KMS-11 (cell line): ENCODE results near the gene NPVF.

Source experiments
- H2AFZ ChIP-seq: fragments of 200-600 bp; sonication (generic); 2 replicates; pipeline ENCODE4 v1.6.1; 2016; ENCODE audit warnings: antibody characterized with exemption, mixed run types, low read depth
- H3K27ac ChIP-seq: fragments of 200-600 bp; sonication (generic); 2 replicates; pipeline ENCODE4 v1.6.1; 2016; ENCODE audit warnings: mild to moderate bottlenecking, mixed run types
- H3K27me3 ChIP-seq: fragments of 200-600 bp; sonication (generic); 2 replicates; pipeline ENCODE4 v1.6.1; 2017; ENCODE audit warnings: mild to moderate bottlenecking, low read depth, mixed run types, moderate library complexity; ENCODE audit not compliant: insufficient read depth
- H3K36me3 ChIP-seq: fragments of 200-600 bp; sonication (generic); 2 replicates; pipeline ENCODE4 v1.6.1; 2017; ENCODE audit warnings: mild to moderate bottlenecking, mixed run types; ENCODE audit not compliant: insufficient read depth
- H3K4me1 ChIP-seq: fragments of 200-600 bp; sonication (generic); 2 replicates; pipeline ENCODE4 v1.6.1; 2016; ENCODE audit warnings: mild to moderate bottlenecking, low read depth, mixed run types; ENCODE audit not compliant: poor library complexity, severe bottlenecking
- H3K4me2 ChIP-seq: fragments of 200-600 bp; sonication (generic); 2 replicates; pipeline ENCODE4 v1.7.0; 2016; ENCODE audit warnings: mild to moderate bottlenecking, mixed run types
- H3K4me3 ChIP-seq: fragments of 200-600 bp; sonication (generic); IDR thresholded peaks from 2 replicates; pipeline ENCODE4 v1.6.1; 2017; ENCODE audit warnings: low read depth, low read length, mixed read lengths; ENCODE audit not compliant: insufficient read depth
- H3K79me2 ChIP-seq: fragments of 200-600 bp; sonication (generic); 2 replicates; pipeline ENCODE4 v1.6.1; 2016; ENCODE audit warnings: low read depth, mixed run types; ENCODE audit not compliant: insufficient read depth
- H3K9ac ChIP-seq: fragments of 200-600 bp; sonication (generic); 2 replicates; pipeline ENCODE4 v1.6.1; 2016; ENCODE audit warnings: mild to moderate bottlenecking, mixed run types
- H4K20me1 ChIP-seq: fragments of 200-600 bp; sonication (generic); 2 replicates; pipeline ENCODE4 v1.6.1; 2016; ENCODE audit warnings: mild to moderate bottlenecking, mixed run types; ENCODE audit not compliant: insufficient read depth
- CTCF ChIP-seq: fragments of 200-600 bp; sonication (generic); conservative IDR thresholded peaks from 2 replicates; pipeline ENCODE4 v1.6.1; 2017; ENCODE audit warnings: low read depth, mild to moderate bottlenecking, antibody characterized with exemption, low read length, moderate library complexity, mixed read lengths

Gene NPVF

GRCh38 chr7:25221009-25221408, 7.3 kb downstream of the NPVF start:
- H3K9ac ChIP-seq: no peak overlapping the region
- H3K4me1 ChIP-seq: no peaks in the 10 kb centered on the region
- H2AFZ ChIP-seq: no peak overlapping the region
- no peaks in the 10 kb centered on the region for H4K20me1 ChIP-seq
- no peak for TF ChIP-seq CTCF
- no peak overlapping the region for H3K4me2 ChIP-seq
- H3K36me3 ChIP-seq: no peaks in the 10 kb centered on the region
- H3K4me3 ChIP-seq: no peak overlapping the region
- H3K79me2 ChIP-seq: no peaks in the 10 kb centered on the region
- no peaks in the 10 kb centered on the region for H3K27me3 ChIP-seq
- no peak overlapping the region for H3K27ac ChIP-seq

GRCh38 chr7:25218191-25218590, 10.1 kb downstream of the NPVF start:
- Histone ChIP-seq H3K27ac (no peak overlapping the region), H3K4me3 (no peak overlapping the region), H3K4me1 (no peaks in the 10 kb centered on the region), H3K9ac (no peak overlapping the region), H3K36me3 (no peaks in the 10 kb centered on the region), H3K27me3 (no peaks in the 10 kb centered on the region), H3K4me2 (no peak overlapping the region), H2AFZ (no peak overlapping the region), H3K79me2 (no peaks in the 10 kb centered on the region), H4K20me1 (no peaks in the 10 kb centered on the region)
- no peak for TF ChIP-seq CTCF

GRCh38 chr7:25216837-25217236, 11.4 kb downstream of the NPVF start:
- peak; percentile 90 for TF ChIP-seq CTCF
- H3K79me2 ChIP-seq: no peaks in the 10 kb centered on the region
- H3K4me1 ChIP-seq: no peaks in the 10 kb centered on the region
- H3K4me2 ChIP-seq: no peak overlapping the region
- no peaks in the 10 kb centered on the region for H3K36me3 ChIP-seq
- H3K9ac ChIP-seq: no peak overlapping the region
- H2AFZ ChIP-seq: no peak overlapping the region
- no peak overlapping the region for H3K27ac ChIP-seq
- no peaks in the 10 kb centered on the region for H3K27me3 ChIP-seq
- no peak overlapping the region for H3K4me3 ChIP-seq
- no peaks in the 10 kb centered on the region for H4K20me1 ChIP-seq

- Histone ChIP-seq H3K9ac (no peak overlapping the region), H3K36me3 (no peaks in the 10 kb centered on the region), H2AFZ (no peak overlapping the region), H4K20me1 (no peaks in the 10 kb centered on the region), H3K4me3 (no peak overlapping the region), H3K27ac (no peak overlapping the region), H3K27me3 (no peaks in the 10 kb centered on the region), H3K79me2 (no peaks in the 10 kb centered on the region), H3K4me2 (no peak overlapping the region), H3K4me1 (no peaks in the 10 kb centered on the region)
- TF ChIP-seq CTCF: no peak
These were observed 12.5 kb downstream of the NPVF start for GRCh38 chr7:25215694-25216335.
